GM18508 (cell line): ENCODE measurements around the gene CD79A.

ENCODE experiments used
- ATAC-seq: cut with Tn5 transposase; IDR thresholded peaks from one replicate; pipeline ENCODE4 v1.9.1; 2021; ENCODE audit warnings: moderate number of reproducible peaks; ENCODE audit not compliant: insufficient read depth, unreplicated experiment

The CD79A gene

DNA sequence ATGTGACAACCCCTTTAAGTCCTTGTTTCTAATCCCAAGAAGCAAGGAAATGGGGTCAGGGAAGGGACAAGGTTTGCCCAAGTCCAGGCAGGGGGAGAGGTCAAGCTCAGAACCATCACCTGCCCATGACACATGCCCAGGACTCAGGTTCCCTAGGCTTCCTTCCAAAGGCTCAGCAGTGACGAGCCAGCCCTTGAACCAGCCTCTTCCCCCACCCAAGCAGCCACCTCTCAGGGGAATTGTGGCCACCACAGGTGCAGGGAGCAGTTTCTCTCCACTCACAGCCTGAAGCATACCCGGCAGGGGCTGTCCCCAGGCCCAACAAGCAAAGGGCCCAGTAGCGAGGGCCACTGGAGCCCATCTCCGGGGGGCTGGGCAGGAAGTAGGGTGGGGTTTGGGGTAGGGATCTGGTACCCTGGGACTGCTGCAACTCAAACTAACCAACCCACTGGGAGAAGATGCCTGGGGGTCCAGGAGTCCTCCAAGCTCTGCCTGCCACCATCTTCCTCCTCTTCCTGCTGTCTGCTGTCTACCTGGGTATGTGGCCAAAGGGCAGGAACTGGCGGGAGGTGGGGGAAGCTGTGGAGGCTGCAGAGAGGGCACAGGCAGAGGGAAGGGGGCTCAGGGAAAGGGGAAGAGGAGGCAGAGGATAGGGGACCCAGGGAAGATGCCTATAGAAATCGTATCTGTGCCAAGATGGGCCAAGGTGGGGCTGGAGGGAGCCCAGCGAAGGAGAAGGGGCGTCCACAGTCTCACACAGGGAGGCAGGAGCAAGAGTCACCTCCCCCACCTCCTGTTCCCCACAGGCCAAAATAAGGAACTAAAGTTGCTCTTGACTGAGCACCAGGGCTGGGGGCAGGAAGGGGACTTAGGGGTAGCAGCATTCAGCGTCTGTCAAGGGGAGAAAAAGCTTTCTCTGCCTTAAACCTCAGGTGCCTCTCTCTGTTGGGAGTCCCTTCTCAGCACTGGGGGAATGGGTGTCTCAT, at the start of gene CD79A:
TSS of gene CD79A (plus strand) at position 433 of the 986 bp plus-strand sequence. CDS start at position 459, 26 bp downstream.
- peak; percentile 37 for ATAC-seq

DNA sequence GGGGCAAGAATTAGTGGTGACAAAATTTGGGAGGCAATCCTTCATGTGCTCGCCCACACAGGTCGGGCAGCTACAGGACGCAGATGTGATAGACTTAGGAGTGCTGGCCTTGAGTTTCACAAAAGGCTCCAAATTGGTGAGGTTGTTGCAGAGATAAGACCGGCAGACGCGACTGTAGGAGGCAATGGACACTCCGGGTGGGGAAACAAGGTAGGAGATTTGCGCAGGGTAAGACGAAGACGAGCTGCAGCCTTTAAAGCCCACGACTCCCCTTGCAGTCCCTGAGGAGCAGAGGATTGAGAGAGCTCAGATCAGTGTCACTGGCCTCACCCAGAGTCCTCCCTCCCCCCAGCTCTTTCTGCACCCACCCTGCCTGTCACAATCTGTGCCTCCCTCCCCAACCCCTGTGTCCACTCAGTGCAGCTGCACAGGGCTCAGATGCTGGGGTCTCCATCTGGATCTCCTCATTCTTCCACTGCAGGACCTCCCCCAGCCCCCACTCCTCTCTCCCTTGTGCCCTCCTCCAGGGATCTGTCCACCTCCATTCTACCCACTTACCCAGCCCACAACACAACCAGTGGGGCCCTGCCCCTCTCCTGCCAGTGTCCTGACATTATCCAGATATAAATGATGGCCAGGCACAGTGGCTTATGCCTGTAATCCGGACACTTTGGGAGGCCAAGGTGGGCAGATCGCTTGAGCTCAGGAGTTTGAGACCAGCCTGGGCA, 38.9 kb upstream of the CD79A start:
- no peak for ATAC-seq

DNA sequence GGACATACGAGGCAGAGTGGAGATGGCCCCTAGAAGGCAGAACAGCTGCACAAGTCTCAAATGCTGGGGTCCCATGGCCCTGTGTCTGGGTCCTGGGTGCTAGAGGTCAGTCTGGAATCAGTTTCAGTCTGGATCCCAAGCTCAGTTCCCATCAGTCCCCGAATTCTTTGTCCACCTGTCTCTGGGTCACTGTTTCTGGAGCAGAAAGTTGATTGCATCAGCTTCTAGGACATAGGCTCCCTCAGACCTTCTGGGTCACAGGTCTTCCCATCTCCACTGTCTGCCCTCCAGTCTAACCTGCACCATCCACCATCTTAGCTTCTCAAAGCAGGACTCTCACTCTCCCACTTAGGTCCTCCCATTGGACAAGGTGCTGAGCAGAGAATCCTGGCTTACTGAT, 37.9 kb upstream of the CD79A start:
- no peak for ATAC-seq

DNA sequence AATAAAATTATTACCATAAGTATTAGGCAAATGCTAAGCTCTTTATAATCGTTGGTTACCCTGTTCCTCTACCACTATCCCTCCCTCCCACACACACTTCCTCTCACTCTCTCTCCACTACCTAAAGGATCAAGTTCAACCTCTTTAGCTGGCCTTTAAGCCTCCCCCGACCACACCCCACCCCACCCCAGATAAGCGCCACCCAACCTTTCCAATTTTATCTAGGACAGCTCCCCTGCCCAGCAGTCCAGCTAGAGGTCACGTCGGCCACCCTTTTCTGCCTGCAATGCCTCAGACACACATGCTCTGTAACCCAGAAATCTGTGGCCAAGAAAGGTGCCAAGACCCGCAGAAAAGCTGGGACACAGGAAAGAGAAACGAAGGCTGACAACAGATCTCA, 33.7 kb upstream of the CD79A start:
- no peak for ATAC-seq

DNA sequence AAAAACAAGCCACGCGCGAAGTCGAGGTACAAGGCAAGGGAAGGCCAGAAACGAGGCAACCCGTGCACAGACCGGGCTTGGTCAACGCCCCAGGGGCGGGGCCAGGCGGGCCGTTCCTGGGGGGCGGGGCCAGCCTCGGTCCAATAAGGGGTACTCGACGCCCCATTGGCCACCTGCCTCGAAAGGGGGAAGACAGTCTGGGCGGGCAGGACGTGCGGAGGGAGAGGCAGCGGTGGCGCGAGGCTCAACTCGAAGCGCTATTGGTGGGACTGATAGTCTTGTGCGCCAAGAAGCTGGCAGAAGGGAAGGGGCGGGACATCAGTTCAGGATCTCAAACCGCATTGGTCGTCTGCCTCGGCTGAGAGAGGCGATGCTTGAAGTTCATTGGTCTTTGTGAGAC, 32.5 kb upstream of the CD79A start, which contains the start of gene LYPD4:
TSS of gene LYPD4 (minus strand) at position 83 of the 400 bp plus-strand sequence. CDS start 5,398 bp downstream, outside the sequence.
- ATAC-seq: no peak

DNA sequence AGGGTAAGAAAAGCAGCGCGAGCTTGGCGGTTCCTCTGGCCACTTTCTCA, 32.3 kb upstream of the CD79A start, which contains the start of gene DMRTC2:
TSS of gene DMRTC2 (plus strand) at position 42 of the 50 bp plus-strand sequence. CDS start 2,387 bp downstream, outside the sequence.
- no peak for ATAC-seq

DNA sequence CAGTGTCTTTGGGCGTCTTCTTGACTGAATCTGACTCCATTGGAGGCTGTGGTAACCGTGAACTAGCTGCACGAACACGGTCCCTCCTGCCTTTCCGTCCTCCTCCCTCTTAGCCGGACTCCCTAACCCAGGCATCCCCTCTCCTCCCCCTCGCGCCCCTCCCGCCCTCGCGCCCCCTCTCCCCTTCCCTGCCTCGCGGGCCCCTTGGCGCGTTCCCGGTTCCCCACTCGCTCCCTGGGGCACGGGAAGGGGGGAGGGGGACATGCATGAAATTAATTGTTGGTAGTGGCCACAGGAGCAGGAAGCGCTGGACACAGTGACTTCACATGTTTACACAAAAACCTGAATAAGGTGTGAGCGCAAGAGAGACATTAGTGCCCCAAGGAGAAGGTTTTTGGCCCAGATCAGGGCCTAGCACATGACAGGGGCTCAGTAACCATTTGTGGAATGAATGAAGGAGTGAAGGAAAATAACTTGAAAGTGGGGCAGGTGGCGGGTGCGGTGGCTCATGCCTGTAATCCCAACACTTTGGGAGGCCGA, 32.0 kb upstream of the CD79A start:
- ATAC-seq: no peak

DNA sequence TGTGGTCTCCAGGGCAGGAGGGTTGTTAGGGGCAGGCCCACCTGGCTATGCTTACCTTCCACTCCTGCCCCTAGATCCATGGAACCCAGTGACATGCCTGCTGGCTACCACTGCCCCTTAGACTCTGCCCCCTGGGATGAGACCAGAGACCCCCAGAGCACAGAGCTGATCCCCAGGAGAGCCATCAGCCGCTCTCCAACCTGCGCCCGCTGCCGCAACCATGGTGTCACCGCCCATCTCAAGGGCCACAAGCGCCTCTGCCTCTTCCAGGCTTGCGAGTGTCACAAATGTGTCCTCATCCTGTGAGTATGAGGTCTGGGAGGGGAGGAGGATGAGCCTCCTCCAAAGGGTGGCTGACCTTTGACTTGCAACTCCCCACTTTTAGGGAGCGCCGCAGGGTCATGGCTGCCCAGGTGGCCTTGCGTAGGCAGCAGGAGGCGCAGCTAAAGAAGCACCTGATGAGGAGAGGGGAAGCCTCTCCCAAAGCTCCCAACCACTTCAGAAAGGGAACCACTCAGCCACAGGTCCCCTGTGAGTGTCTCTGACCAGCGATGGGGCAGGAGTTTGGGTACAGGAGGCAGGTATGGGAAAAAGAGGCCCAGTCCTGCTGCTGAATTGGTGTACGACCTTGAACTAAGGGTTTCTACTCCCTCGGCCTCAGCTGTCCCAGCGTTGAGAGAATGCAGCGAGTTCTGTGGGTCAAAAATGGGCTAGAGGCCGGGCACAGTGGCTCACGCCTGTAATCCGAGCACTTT, 29.6 kb upstream of the CD79A start:
- no peak for ATAC-seq

DNA sequence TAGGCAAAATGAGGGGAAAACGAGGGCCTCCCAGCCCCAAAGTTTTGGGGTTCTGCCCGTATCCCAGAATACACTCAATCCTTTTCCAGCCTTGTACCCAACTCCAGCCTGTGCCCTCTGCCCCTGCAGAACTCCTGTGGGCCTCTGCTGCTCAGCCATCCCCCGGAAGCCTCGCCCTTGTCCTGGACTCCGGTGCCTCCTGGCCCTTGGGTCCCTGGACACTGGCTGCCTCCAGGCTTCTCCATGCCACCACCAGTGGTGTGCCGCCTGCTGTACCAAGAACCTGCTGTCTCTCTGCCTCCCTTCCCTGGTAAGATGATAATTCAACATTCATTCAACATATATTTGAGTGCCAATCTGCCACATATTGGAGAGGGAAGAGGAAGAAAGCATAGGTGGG, 28.4 kb upstream of the CD79A start:
- no peak for ATAC-seq

DNA sequence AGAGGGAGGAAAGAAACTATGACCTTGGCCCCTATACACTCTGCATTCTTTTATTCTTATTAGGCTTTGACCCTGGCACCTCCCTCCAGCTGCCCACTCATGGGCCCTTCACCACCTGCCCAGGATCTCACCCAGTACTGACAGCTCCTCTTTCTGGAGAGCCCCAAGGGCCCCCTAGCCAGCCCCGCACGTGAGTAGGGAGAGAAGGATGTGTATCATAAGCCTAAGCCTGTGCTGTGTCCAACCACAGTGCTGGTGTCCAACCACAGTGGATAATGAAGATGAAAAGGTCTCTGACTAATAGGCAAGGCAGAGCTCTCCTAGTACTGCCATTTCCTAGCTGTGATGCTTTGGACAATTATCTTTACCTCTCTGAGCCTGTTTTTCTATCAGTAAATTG, 28.0 kb upstream of the CD79A start:
- ATAC-seq: no peak

DNA sequence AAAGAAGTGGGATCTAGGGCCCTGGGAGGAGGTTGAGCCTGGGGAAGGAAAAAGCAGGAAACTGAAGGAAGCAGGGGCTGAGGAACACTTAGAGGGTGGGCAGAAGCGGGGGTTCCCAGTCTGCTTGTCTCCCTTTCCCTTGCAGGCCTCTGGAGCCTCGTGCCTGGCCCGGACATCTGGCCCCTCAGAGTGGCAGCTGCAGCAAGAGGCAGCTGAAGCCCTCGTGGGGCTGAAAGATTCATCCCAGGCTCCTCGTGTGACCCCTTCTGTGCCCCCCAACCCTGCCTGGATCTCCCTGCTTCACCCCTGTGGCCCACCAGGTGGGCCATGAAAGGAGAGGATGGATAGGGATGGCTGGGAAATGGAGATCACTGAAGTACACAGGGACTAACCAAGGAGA, 26.7 kb upstream of the CD79A start:
- no peak for ATAC-seq

DNA sequence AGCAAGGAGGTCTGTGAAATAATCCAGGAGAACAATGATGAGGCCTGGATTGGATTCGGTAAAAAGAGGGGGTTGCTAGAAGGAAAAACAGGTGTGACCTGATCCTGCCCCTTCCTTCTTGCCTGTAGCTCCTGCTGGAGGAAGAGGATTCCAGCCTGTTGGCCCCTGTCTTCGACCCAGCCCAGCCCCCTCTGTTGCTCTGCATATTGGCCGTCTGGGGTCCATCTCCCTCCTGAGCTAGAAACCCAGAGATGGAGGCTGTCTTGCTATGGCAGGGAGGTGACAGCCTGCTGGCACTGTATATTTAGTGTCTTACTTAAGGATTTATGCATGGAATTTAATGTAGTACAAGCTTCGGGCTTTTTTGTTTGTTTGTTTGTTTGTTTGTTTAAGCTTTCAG, 25.6 kb upstream of the CD79A start:
- no peak for ATAC-seq

DNA sequence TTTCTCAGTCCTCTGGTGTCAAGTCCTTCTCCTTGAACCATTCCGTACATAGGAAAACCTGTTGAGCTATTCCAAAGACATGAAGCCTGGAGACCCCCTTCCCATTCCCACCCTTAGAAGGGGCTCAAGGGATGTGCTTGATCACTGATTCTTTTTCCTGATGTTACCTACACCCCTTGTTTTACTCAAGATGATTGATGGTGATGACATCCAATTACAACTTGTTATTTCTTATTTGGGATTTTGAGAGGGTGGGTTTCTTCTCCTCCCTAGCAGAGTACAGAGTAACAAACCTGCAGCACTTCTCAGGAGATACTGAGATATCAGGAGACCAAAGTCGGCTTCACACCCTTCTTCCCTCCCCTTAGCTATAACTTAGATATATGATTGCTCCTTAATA, 23.7 kb upstream of the CD79A start:
- ATAC-seq: no peak

DNA sequence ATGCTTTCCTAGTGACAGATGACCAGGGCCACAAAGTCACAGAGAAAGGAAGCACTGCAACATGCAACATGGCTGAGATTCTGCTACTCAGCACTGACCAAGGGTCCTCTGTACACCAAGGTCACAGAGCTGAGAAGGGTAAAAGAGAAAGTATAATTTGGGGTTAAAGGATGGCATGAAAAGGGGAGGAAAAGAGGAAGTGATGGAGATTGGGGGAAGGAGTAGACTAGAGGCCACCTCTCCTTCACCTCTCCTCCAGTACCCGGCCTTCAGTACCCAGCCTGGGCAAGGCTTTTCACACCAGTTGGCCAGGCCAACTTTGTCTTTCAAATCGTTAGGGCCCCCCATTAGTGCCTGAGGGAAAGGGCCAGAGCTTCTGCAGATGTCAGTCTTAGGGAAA, 23.3 kb upstream of the CD79A start:
- no peak for ATAC-seq

DNA sequence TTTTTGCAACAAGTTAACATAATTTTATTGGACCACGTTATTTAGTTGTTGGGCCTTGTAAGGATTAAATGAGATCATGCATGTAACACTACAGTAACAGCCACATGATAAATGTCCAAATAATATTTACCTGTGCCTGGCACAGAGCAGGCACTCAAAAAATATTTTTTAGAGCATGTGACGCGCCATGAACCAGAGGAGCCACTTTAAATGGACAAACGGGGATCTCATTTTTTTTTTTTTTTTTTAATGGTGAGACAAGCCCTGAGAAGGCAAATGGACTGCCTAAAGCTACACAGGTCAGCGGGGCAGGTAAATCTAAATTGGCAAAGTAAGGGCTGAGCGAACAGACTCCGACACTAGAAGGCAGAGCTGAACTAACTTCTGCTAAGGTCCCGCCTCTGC, 17.9 kb upstream of the CD79A start:
- ATAC-seq: no peak

DNA sequence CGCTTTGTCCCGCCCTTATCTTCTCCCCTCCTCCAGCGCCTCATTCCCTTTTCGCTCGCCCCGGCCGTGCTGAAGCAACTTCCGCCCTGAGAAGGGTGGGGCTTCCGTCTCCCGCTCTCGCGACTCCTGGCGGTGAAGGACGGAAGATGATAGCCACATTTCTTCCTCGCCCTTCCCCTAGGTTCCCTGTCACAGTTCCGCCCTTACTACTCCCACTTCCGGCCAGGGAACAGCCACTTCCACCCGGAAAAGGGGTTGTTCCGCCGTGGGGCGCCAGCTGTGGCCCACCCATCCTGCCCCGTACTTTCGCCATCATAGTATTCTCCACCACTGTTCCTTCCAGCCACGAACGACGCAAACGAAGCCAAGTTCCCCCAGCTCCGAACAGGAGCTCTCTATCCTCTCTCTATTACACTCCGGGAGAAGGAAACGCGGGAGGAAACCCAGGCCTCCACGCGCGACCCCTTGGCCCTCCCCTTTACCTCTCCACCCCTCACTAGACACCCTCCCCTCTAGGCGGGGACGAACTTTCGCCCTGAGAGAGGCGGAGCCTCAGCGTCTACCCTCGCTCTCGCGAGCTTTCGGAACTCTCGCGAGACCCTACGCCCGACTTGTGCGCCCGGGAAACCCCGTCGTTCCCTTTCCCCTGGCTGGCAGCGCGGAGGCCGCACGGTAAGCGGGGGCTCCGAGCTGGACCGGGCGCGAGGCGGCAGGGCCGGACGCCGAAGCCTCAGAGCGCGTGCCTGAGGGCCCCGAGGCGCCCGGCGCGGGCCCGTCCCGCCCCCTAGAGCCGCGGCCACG, 17.3 kb upstream of the CD79A start, which contains the start of gene RPS19:
TSS of gene RPS19 (plus strand) at position 638 of the 801 bp plus-strand sequence. CDS start 520 bp downstream, outside the sequence.
- peak; percentile 57 for ATAC-seq

DNA sequence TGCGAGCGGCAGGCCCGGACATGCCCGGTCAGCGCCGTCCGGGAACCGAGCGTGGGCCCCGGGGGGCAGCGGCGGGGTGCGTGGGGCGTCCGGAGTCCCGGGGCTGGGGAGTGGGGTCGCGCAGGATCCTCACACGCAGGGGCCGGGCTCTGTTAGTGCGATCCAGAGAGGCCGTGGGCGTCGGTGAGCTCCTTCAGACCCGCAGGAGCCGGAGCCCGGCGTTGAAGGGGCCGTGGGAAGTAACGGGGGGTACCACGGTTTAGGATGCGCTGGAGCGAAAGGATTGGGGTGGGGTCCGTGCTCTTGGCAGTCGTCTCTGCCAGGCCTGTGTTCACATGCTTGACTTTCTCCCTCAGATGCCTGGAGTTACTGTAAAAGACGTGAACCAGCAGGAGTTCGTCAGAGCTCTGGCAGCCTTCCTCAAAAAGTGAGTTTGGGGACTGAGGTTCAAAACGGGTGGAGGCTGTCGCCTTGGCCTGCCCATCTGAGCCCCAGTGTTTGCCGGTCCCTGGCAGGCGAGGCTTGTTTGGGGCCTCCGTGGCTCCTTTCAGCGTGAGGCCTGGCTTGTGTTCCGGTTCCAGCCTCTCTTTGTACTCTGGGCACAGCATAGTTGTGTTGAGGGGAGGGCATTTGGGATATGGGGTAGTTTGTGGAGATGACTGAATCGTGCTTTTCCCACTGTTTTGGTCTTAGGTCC, 16.5 kb upstream of the CD79A start:
- ATAC-seq: no peak

DNA sequence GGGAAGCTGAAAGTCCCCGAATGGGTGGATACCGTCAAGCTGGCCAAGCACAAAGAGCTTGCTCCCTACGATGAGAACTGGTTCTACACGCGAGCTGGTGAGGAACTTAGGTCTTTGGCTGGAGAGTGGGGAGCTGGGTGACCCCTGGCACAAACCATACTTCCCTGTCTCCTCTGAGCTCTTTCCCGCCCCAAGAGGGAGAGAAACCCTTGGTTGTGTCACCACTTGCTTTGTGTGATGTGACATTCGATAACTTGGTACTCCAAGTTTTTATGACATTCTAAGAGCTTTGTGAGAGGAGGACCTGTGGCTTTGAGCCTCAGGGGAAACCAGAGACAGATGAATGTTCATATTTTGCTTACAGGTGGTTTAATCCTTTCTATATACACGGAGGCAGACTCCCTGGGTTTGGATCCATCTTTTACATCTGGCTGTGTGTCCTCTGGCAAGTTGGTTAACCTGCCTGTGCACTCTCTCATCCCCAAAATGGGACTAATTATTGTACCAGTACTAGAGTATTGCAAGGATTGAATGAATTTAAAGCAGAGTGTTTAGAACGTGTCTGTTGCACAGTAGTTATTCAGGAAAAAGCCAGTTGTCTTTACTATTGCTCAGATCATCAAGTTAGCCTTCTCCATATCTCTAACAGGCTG, 15.8 kb upstream of the CD79A start:
- no peak for ATAC-seq

DNA sequence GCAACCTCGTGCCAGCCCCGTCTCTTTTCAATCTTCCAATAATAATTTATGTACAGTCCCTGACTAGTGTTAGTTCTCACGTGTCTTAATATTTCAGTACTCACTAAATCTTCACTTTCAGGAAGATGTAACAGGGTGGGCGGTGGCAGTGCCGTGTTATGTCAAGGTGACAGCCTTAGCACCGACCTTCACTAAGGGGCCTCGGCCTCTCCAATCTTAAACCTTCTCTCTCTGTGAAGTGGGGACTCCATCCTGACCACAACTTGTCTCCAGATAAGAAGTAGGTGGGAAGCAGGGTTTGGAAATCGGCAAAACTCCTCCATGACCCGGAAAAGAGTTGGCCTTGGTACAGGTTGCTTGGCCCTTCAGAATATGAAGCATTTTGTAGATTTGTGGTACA, 15.2 kb upstream of the CD79A start:
- ATAC-seq: no peak
